Peyer's patch (tissue), 4 donors: ENCODE measurements around the gene ELMOD1.

Experiments used
- CTCF ChIP-seq, 6 experiments: fragments of 450-650 bp in 4 of 6; fragments of 200-600 bp in 2 of 6; sonication (generic) in 1 of 6; IDR thresholded peaks; one replicate each; pipeline ENCODE4 v1.5.1; 2017 to 2019; ENCODE audit warnings: antibody characterized with exemption in 6 of 6, mild to moderate bottlenecking in 3 of 6, moderate library complexity in 1 of 6
- POLR2A ChIP-seq, 2 donors: fragments of 450-650 bp; IDR thresholded peaks; one replicate each; pipeline ENCODE4 v1.5.1; 2017; ENCODE audit warnings: antibody characterized with exemption in 2 of 2, mild to moderate bottlenecking in 2 of 2, moderate library complexity in 2 of 2

- TF ChIP-seq CTCF (IDR thresholded peaks at IDR 0.05) = no peak
- TF ChIP-seq POLR2A (IDR thresholded peaks at IDR 0.05) = no peak
These were observed 29.3 kb upstream of the ELMOD1 start for GRCh38 chr11:107561688-107562087.
